IMR-90 (cell line): ENCODE results near the gene PSMB5. TPM values are rescaled to one million over a fixed set of nuclear protein-coding genes. Genes with fewer than 3 reads are reported as not detected.
A peak's percentile ranks its signal among the peaks of the same experiment; 100 is the strongest.

Experiments used
- ATAC-seq: fragments of 200-7000 bp; cut with Tn5 transposase; 2 replicates; pipeline ENCODE4 v1.9.1; 2020; ENCODE audit warnings: low read depth, mild to moderate bottlenecking, moderate library complexity
- BruUV-seq: library from RNA; stranded (reverse); fragments of 400-500 nt; replicated peaks from 2 replicates; lab custom pipeline; 2021; lab: Mats Ljungman, UMichigan
- CTCF ChIA-PET: fragments of 300-600 bp; formaldehyde crosslinking; extraction: SDS; loops from one replicate; lab custom pipeline; 2021; ENCODE audit warnings: antibody characterized with exemption; lab: Yijun Ruan, JAX
- POLR2A ChIA-PET: fragments of 300-600 bp; sonication (Branson Sonifier 250); formaldehyde crosslinking; loops from one replicate; lab custom pipeline; 2022; ENCODE audit warnings: antibody characterized with exemption; ENCODE audit not compliant: unreplicated experiment; lab: Charles Lee
- DNase-seq: peaks from one replicate; pipeline ENCODE4 v3.0.0; 2013
- H2AFZ ChIP-seq: replicated peaks from 2 replicates; pipeline ENCODE3; 2013; ENCODE audit warnings: low read length, mild to moderate bottlenecking; ENCODE audit not compliant: poor library complexity
- H2AK5ac ChIP-seq: 2 replicates; pipeline ENCODE4 v1.6.1; 2013; ENCODE audit warnings: low read depth, low read length, inconsistent platforms
- H2AK9ac ChIP-seq: replicated peaks from 2 replicates; pipeline ENCODE3; 2013; ENCODE audit warnings: mild to moderate bottlenecking, low read depth, low read length, moderate library complexity; ENCODE audit not compliant: poor library complexity
- H2BK120ac ChIP-seq: 2 replicates; pipeline ENCODE4 v1.6.1; 2013; ENCODE audit warnings: low read depth, low read length, inconsistent platforms
- H2BK15ac ChIP-seq: 3 replicates; pipeline ENCODE4 v1.6.1; 2013; ENCODE audit warnings: low read depth, low read length, inconsistent platforms
- H2BK20ac ChIP-seq: 2 replicates; pipeline ENCODE4 v1.6.1; 2013; ENCODE audit warnings: low read depth, mild to moderate bottlenecking, inconsistent platforms, low read length, moderate library complexity
- H2BK5ac ChIP-seq: 2 replicates; pipeline ENCODE4 v1.6.1; 2013; ENCODE audit warnings: mild to moderate bottlenecking, low read depth, low read length, inconsistent platforms; ENCODE audit not compliant: poor library complexity, severe bottlenecking
- H3K14ac ChIP-seq: replicated peaks from 2 replicates; pipeline ENCODE4 v1.6.1; 2013; ENCODE audit warnings: low read depth, low read length, inconsistent platforms
- H3K18ac ChIP-seq: 2 replicates; pipeline ENCODE4 v1.6.1; 2013; ENCODE audit warnings: low read depth, low read length, control low read depth
- H3K23ac ChIP-seq: 2 replicates; pipeline ENCODE4 v1.6.1; 2013; ENCODE audit warnings: low read depth, low read length, inconsistent platforms
- H3K27ac ChIP-seq: 2 replicates; pipeline ENCODE4 v1.5.1; 2013; ENCODE audit warnings: mild to moderate bottlenecking, control low read depth, low read length; ENCODE audit not compliant: insufficient read depth
- H3K27me3 ChIP-seq: 2 replicates; pipeline ENCODE4 v1.6.1; 2013; ENCODE audit warnings: low read length; ENCODE audit not compliant: control insufficient read depth, insufficient read depth
- H3K36me3 ChIP-seq: 2 replicates; pipeline ENCODE4 v1.6.1; 2013; ENCODE audit warnings: low read length, mixed read lengths; ENCODE audit not compliant: control insufficient read depth, insufficient read depth
- H3K4ac ChIP-seq: 2 replicates; pipeline ENCODE4 v1.6.1; 2013; ENCODE audit warnings: low read depth, low read length, inconsistent platforms
- H3K4me1 ChIP-seq: 2 replicates; pipeline ENCODE4 v1.6.1; 2013; ENCODE audit warnings: low read length, mixed read lengths; ENCODE audit not compliant: control insufficient read depth, insufficient read depth
- H3K4me2 ChIP-seq: 2 replicates; pipeline ENCODE4 v1.6.1; 2013; ENCODE audit warnings: low read depth, mild to moderate bottlenecking, control low read depth, low read length, moderate library complexity
- H3K4me3 ChIP-seq: 2 replicates; pipeline ENCODE4 v1.5.1; 2013; ENCODE audit warnings: low read depth, mild to moderate bottlenecking, control low read depth, low read length, moderate library complexity; ENCODE audit not compliant: insufficient read depth
- H3K56ac ChIP-seq: 2 replicates; pipeline ENCODE4 v1.6.1; 2013; ENCODE audit warnings: low read length, inconsistent platforms; ENCODE audit not compliant: insufficient read depth; ENCODE audit errors: extremely low read depth
- H3K79me1 ChIP-seq, 2 experiments: 2 replicates each; pipeline ENCODE4 v1.6.1; 2013; ENCODE audit warnings: low read length in 2 of 2, inconsistent platforms in 1 of 2, low read depth in 1 of 2
- H3K9ac ChIP-seq: 2 replicates; pipeline ENCODE4 v1.6.1; 2013; ENCODE audit warnings: low read depth, low read length, control low read depth
- H3K9me1 ChIP-seq: 2 replicates; pipeline ENCODE4 v1.6.1; 2013; ENCODE audit warnings: low read length, inconsistent platforms; ENCODE audit not compliant: insufficient read depth
- H3K9me3 ChIP-seq: 2 replicates; pipeline ENCODE4 v1.6.1; 2013; ENCODE audit warnings: low read length; ENCODE audit not compliant: control insufficient read depth, insufficient read depth
- H4K20me1 ChIP-seq: 2 replicates; pipeline ENCODE4 v1.6.1; 2013; ENCODE audit warnings: low read length, inconsistent platforms; ENCODE audit not compliant: insufficient read depth
- H4K5ac ChIP-seq: 2 replicates; pipeline ENCODE4 v1.6.1; 2013; ENCODE audit warnings: mild to moderate bottlenecking, low read depth, low read length, control low read depth
- H4K8ac ChIP-seq, 2 experiments: 2 replicates each; pipeline ENCODE4 v1.6.1; 2013; ENCODE audit warnings: low read depth in 2 of 2, low read length in 2 of 2, control low read depth in 1 of 2, inconsistent platforms in 1 of 2
- H4K91ac ChIP-seq: 2 replicates; pipeline ENCODE4 v1.6.1; 2013; ENCODE audit warnings: low read depth, low read length, inconsistent platforms; ENCODE audit not compliant: insufficient read depth
- NFE2L2 ChIP-seq: fragments of 150-350 bp; IDR thresholded peaks from 2 replicates; pipeline ENCODE4 v1.6.1; 2016; ENCODE audit warnings: low read depth, mild to moderate bottlenecking, low read length
- RAD21 ChIP-seq: IDR thresholded peaks from 2 replicates; pipeline ENCODE4 v1.6.1; 2012; ENCODE audit warnings: low read length, improper control_type of control experiment
- dilution Hi-C: fragments of 300-500 bp; cut with HindIII; formaldehyde crosslinking; loops from one replicate; pipeline ENCODE4 v1.14.3; 2018; ENCODE audit warnings: low sequenced_read_pairs; ENCODE audit not compliant: unreplicated experiment
- in situ Hi-C: fragments of 300-500 bp; cut with MboI; formaldehyde crosslinking; loops from 3 replicates; pipeline ENCODE4 v1.14.3; 2019; ENCODE audit warnings: low sequenced_read_pairs, inconsistent platforms, mixed read lengths
- intact Hi-C: fragments of 100-400 bp; cut with micrococcal nuclease; formaldehyde crosslinking; loops from 2 replicates; pipeline ENCODE4 v1.10.0; 2022
- polyA plus RNA-seq, 3 experiments: library from polyadenylated mRNA; depleted of rRNA; stranded (reverse); fragments of >200 nt; gene quantifications; 2 replicates each; pipeline ENCODE4 v1.2.3, GENCODE V29; 2012; ENCODE audit warnings: low replicate concordance in 1 of 3
- total RNA-seq: library from RNA; depleted of rRNA; stranded (reverse); fragments of >200 nt; gene quantifications from 2 replicates; pipeline ENCODE4 v1.2.3, GENCODE V29; 2012

Gene PSMB5
- total and polyA plus RNA-seq, 2 of the 4 experiments (the other 2 are of a cell fraction) = 310 to 321 TPM

GRCh38 chr14:22977434-22977683, 57.3 kb downstream of the PSMB5 start:
- TF ChIP-seq NFE2L2 (no peak), RAD21 (no peak)
- Histone ChIP-seq H2BK20ac (peak overlapping the region; percentile 71), H2AFZ (no peak overlapping the region), H3K18ac (peak overlapping the region; percentile 90), H3K79me1 (peaks cover 40 to 74% of the 10 kb centered on the region in 2 experiments), H2BK5ac (peak overlapping the region; percentile 86), H3K9me3 (no peaks in the 10 kb centered on the region), H3K14ac (peak overlapping the region; percentile 86), H3K9ac (peak overlapping the region; percentile 71), H4K5ac (peak overlapping the region; percentile 63), H3K27me3 (no peaks in the 10 kb centered on the region), H3K4me1 (peaks cover 41% of the 10 kb centered on the region), H3K4me2 (peak overlapping the region; percentile 78), H3K23ac (peak overlapping the region; percentile 95), H3K4ac (peak overlapping the region; percentile 96), H4K8ac (peak overlapping the region; percentile 42 to 75), H2AK5ac (peak overlapping the region; percentile 92), H2AK9ac (peak overlapping the region; percentile 53), H3K27ac (peak overlapping the region; percentile 97), H2BK120ac (peak overlapping the region; percentile 89), H4K20me1 (peaks cover 41% of the 10 kb centered on the region), H3K4me3 (no peak overlapping the region), H3K56ac (peak overlapping the region; percentile 88), H2BK15ac (peak overlapping the region; percentile 80), H3K9me1 (peaks cover 5% of the 10 kb centered on the region; the same call in 1 of the 2 replicates), H3K36me3 (peaks cover 47% of the 10 kb centered on the region), H4K91ac (peak overlapping the region; percentile 89)
- ATAC-seq = no peak
- in situ Hi-C loops (no loop called here), dilution Hi-C loops (no loop called here), intact Hi-C loops (no loop called here)
- ChIA-PET CTCF (interaction anchor here (0.9 to 1.8 kb wide), 4 partner anchors 9 to 143 kb away, joined by 3 to 7 read pairs (median 4); no protein-coding TSS in a partner anchor), POLR2A (interaction anchor here (0.6 to 1.4 kb wide), 4 partner anchors 9 to 341 kb away, joined by 3 to 12 read pairs (median 3); no protein-coding TSS in a partner anchor)
- BruUV-seq = no TSS peak
- no peak for DNase-seq
